ENCODE measurements around the gene FTO. TPM values are rescaled to one million over a fixed set of nuclear protein-coding genes. Genes with fewer than 3 reads are reported as not detected.

Gene FTO
- total RNA-seq, 1 donor from 2014 or later, result 110 TPM

- peaks cover 2% of the 10 kb centered on the region for H3K27me3 Mint-ChIP-seq (ENCODE audit: insufficient read depth, low read depth)
- peaks cover 28% of the 10 kb centered on the region for H3K4me1 Mint-ChIP-seq
- no peak for DNase-seq (ENCODE audit: low spot score)
Measured at GRCh38 chr16:53968454-53968853, 264.5 kb downstream of the FTO start.

DNA sequence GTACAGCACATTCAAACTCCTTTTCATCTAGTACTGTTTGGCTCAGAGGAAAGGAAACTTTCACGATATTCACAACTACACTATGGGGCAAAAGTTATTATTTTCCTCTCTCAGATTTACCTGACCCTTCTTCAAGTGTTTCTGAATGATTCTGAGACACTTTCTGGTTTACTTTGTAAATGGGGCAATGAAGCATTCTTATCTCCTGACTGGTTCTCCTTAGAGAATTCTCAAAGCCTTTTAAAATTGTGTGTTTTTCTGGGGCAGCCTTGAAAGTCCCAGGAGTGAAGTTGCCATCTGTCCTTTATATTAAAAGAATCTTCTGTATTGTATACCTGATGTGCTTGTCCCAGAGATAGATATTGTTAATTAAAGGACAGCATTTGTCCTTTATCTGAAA is 264.9 kb downstream of the FTO start:
- peaks cover 2% of the 10 kb centered on the region for H3K27me3 Mint-ChIP-seq (ENCODE audit: insufficient read depth, low read depth)
- H3K4me3 Mint-ChIP-seq, result no peak overlapping the region
- TF ChIP-seq EZH2 (IDR thresholded peaks at IDR 0.05) (no peak), EZH2phosphoT487 (IDR thresholded peaks at IDR 0.05) (no peak), CTCF (IDR thresholded peaks at IDR 0.05) (no peak)
- Histone ChIP-seq H3K9me3 (ENCODE audit: low read depth) (no peaks in the 10 kb centered on the region), H3K79me2 (ENCODE audit: low read depth) (no peaks in the 10 kb centered on the region), H3K27me3 (no peaks in the 10 kb centered on the region), H3F3A (ENCODE audit: low read depth) (no peaks in the 10 kb centered on the region), H3K4me3 (no peak overlapping the region), H3K36me3 (no peaks in the 10 kb centered on the region), H2AFZ (replicated peaks) (no peak overlapping the region), H4K20me1 (ENCODE audit: low read depth) (no peaks in the 10 kb centered on the region), H3K4me2 (no peak overlapping the region), H3K9ac (no peak overlapping the region), H3K27ac (no peak overlapping the region), H3K4me1 (peaks cover 6% of the 10 kb centered on the region)
- H3K36me3 Mint-ChIP-seq, result peaks cover 2% of the 10 kb centered on the region
- no peak overlapping the region for H3K27ac Mint-ChIP-seq
- DNase-seq (ENCODE audit: low spot score), result no peak
- H3K9me3 Mint-ChIP-seq, result no peaks in the 10 kb centered on the region
- peaks cover 28% of the 10 kb centered on the region for H3K4me1 Mint-ChIP-seq

More at GRCh38 chr16:53968454-53968853, 264.5 kb downstream of the FTO start:
- H3K4me1 ChIP-seq, result peaks cover 6% of the 10 kb centered on the region
- peaks cover 2% of the 10 kb centered on the region for H3K36me3 Mint-ChIP-seq
- H3K27ac Mint-ChIP-seq, result no peak overlapping the region
- no peak for TF ChIP-seq CTCF (IDR thresholded peaks at IDR 0.05)
- no peak for TF ChIP-seq EZH2phosphoT487 (IDR thresholded peaks at IDR 0.05)
- no peak for TF ChIP-seq EZH2 (IDR thresholded peaks at IDR 0.05)
- H3K36me3 ChIP-seq, result no peaks in the 10 kb centered on the region
- no peaks in the 10 kb centered on the region for H3K79me2 ChIP-seq (ENCODE audit: low read depth)
- no peak overlapping the region for H3K9ac ChIP-seq
- H3K4me2 ChIP-seq, result no peak overlapping the region
- no peaks in the 10 kb centered on the region for H3K9me3 ChIP-seq (ENCODE audit: low read depth)
- H3F3A ChIP-seq (ENCODE audit: low read depth), result no peaks in the 10 kb centered on the region
- no peaks in the 10 kb centered on the region for H3K27me3 ChIP-seq
- no peaks in the 10 kb centered on the region for H3K9me3 Mint-ChIP-seq
- H4K20me1 ChIP-seq (ENCODE audit: low read depth), result no peaks in the 10 kb centered on the region
- no peak overlapping the region for H2AFZ ChIP-seq (replicated peaks)
- no peak overlapping the region for H3K4me3 ChIP-seq
- no peak overlapping the region for H3K4me3 Mint-ChIP-seq
- no peak overlapping the region for H3K27ac ChIP-seq

GRCh38 chr16:53971616-53972015 is 267.7 kb downstream of the FTO start:
- no peaks in the 10 kb centered on the region for H3K9me3 ChIP-seq (ENCODE audit: low read depth)
- Mint-ChIP-seq H3K36me3 (no peaks in the 10 kb centered on the region), H3K9me3 (no peaks in the 10 kb centered on the region), H3K4me1 (peaks cover 27% of the 10 kb centered on the region), H3K27me3 (ENCODE audit: insufficient read depth, low read depth) (no peaks in the 10 kb centered on the region), H3K27ac (no peak overlapping the region), H3K4me3 (no peak overlapping the region)
- no peak overlapping the region for H3K4me2 ChIP-seq
- no peak for DNase-seq (ENCODE audit: low spot score)
- no peak overlapping the region for H2AFZ ChIP-seq (replicated peaks)
- H3F3A ChIP-seq (ENCODE audit: low read depth), result no peaks in the 10 kb centered on the region
- H3K79me2 ChIP-seq (ENCODE audit: low read depth), result no peaks in the 10 kb centered on the region
- H3K36me3 ChIP-seq, result no peaks in the 10 kb centered on the region
- TF ChIP-seq EZH2phosphoT487 (IDR thresholded peaks at IDR 0.05), result no peak
- TF ChIP-seq CTCF (IDR thresholded peaks at IDR 0.05), result no peak
- TF ChIP-seq EZH2 (IDR thresholded peaks at IDR 0.05), result no peak
- H3K4me3 ChIP-seq, result no peak overlapping the region
- no peaks in the 10 kb centered on the region for H4K20me1 ChIP-seq (ENCODE audit: low read depth)
- H3K27ac ChIP-seq, result no peak overlapping the region
- no peaks in the 10 kb centered on the region for H3K27me3 ChIP-seq
- peaks cover 6% of the 10 kb centered on the region for H3K4me1 ChIP-seq
- H3K9ac ChIP-seq, result no peak overlapping the region
